Suppressor macrophage treated with lipopolysaccharide for 1 hour (primary cell): ENCODE measurements around the gene SALL4.
A peak's percentile ranks its signal among the peaks of the same experiment; 100 is the strongest.
"Not testable (repeated sequence)": the region's sequence is repeated elsewhere in the genome, so short reads cannot be mapped to it uniquely, and the experiment has no call there.

Experiments used
- DNase-seq, 3 donors: peaks; one replicate each; pipeline ENCODE4 v3.0.0-alpha.2; 2020 to 2022

The SALL4 gene

DNA sequence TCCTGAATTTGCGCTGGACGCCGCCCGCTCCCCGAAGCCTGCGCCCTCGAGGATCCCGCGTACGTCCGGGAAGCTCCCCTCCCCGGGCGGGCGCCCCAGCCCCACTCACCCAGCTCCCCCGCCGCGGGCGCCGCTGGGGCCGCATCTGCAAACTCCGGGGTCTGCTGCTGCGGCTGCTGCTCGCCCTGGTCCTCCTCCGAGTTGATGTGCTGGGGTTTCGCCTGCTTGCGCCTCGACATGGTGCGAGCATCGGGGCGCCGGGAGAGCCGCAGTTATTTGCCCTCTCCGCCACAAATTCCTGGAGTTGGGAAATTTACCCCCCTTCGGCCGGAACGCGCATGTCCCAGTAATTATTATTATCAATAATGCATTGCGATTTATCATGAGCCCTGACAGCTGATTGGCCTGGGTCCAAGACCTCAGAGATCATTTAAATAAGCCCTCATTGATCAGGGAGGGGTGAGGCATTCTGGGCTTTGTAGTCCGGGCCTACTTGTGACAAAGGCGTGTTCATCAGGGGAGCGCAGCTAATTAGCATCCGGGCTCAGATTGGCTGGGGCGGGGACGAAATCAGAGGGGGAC, at the start of gene SALL4:
Gene SALL4, minus strand, starts transcription at position 352 of the 582 bp plus-strand sequence. Its CDS starts 113 bp downstream, at position 239.
- DNase-seq, result no peak

DNA sequence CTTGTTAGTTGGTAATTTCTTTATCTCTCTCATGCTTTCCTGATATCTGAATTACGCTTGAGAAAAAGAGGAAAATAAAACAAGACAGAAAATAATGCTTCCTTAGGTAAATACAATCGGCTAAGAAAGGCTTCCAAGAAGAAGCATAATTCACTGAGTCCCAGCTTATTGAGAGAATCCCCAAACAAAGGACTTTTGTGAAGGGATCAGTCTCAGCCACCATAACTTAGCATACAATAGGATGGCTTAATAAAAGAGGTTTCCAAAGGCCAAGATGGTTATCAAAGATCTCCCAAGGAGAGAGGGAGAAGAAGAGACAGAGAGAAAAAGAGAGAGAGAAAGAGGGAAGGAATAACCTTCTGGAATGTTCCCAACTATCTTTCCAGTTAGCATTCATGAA, 46.0 kb upstream of the SALL4 start:
- DNase-seq, result no peak

DNA sequence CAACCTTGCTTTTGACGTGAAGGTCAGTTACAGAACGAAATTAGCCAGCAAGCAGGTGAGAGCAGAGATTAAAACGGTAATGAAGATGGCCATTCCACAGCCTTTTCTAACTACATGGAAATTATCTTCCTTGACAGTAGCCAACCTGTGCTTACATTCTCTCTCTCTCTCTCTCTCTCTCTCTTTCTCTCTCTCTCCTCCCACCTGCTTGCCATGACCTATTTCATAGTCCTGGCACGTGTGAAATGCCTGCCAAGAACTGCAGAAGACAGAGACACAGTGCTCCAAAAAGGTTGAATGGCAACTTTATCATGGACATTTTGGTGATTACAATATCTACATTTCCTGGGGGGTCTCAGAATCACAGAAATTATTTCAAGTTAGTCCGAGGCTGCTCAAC, 38.5 kb upstream of the SALL4 start:
- DNase-seq, result no peak

DNA sequence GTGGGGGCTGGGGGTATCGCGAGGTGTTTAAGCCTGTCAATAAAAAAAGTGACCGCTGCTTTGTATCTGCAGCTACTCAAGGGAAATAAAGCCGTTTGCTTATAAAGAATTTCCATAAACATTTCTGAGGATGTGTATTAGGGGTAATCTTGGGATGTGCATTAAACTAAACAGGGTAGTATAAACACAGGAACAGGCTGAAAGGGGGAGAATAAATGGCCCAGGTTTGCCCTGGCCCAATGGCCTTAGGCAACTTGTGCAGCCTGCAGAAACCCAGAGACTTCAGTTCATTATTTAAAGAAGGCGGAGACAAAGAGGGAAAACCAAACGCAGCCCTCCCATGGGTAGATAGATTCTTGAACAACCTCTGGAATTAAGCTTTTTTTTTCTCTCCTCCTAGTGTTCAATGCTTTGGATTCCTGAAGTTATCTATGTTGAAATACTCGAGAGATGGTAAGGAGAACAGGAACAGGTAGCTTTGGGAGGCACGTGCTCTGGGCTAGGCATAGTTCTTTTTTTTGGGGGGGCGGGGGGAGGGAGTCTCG, 35.6 kb upstream of the SALL4 start:
- no peak for DNase-seq

DNA sequence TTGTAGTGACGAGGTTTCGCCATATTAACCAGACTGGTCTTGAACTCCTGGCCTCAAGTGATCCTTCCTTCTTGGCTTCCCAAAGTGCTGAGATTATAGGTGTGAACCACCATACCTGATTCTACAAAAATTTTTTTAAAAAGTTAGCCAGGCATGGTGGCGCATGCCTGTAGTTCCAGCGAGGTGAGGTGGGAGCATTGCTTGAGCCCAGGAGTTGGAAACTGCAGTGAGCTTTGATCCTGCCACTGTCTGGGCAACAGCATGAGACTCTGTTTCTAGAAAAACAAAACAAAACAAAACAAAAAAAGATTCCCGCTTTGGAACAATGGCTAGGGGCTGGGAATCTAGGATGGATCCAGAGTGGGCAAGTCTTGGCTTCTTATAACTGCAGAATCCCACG, 35.1 kb upstream of the SALL4 start:
- DNase-seq, result no peak

DNA sequence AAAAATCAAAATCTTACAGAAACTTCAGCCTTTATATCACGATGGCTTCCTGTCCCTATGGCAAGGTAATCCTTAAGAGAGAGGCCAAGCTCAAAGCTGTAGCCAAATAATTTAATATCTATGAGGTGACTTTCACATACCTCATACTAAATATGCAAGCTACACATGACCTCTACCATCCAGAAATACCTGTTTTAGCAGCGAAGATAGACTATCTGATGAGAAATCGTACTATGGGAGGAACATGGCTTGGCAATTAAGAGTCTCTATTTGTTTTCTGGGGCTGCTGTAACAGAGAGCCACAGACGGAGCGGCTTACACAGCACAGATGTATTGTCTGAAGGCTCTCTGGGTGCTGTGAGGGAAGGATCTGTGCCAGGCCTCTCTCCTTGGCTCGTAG, 31.0 kb upstream of the SALL4 start:
- DNase-seq, result no peak

DNA sequence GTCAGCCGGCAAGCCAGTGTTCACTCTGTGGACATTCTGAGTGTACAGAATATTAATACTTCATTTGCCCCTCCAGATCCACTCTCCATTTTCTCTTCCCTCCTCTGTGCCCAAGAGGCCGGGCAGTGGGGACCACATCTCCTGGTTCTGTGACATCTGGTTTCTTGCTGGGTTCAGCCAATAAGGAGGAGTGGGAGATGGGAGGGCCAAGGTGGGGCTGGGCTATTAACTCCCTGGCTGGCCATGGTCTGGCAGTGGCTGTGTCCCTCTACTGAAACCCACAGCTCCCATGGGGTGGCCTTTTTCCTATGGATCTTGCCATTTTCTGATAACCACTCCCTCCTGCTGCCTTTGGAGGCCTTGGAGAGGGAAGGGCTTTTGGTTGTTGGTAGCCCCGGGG, 30.0 kb upstream of the SALL4 start:
- no peak for DNase-seq

DNA sequence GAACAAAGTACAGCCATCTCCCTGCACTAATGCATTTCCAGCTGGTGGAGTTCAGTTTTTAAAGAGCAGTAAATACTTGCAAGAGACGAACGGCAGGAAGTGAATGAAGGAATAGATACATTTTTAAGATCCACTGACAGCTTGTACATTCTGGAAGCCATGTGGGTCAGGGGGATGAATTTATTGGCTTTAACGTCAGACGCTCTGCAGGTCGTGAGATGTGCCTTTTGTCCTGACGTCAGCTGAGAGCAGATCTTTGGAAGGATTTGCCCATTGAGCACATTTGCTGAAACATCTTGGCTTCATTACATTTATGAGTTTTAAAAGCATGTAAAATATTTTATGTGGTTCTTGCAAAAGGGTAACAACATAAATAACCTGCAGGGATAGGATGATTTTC, 29.5 kb upstream of the SALL4 start:
- no peak for DNase-seq

DNA sequence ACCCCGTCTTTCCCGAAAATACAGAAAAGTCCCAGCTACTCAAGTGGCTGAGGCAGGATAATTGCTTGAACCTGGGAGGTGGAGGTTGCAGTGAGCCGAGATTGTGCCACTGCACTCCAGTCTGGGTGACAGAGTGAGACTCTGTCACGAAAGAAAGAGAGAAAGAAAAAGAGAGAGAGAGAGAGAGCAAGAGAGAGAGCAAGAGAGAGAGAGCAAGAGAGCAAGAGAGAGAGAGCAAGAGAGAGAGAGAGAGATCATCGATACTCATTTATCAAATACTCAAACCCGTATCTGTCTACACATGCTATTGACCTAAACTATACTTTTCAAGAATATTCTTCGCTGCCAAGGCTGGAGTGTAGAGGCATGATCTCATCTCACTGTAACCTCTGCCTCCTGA, 28.2 kb upstream of the SALL4 start:
- no peak for DNase-seq

DNA sequence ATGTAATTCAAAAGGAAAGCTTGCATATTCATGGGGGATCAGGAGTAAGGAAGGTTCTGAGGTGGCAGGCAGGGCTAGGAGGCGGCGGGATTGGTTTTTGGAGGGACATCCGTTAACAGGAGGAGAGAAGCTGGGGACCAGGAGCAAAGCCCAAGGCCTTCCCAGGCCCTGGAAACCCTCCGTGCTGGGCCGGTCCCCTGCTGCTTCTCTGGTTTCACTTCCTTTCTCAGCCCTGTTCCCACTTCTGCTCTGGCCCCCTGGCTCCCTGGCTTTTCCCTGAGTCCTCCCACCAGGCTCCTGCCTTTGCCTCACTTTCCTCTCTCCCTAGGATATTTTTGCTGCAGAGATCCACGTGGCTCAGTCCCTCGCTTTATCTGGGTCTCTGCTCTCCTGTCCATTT, 26.4 kb upstream of the SALL4 start:
- DNase-seq, result peak; percentile 41 to 62 (median 58)

DNA sequence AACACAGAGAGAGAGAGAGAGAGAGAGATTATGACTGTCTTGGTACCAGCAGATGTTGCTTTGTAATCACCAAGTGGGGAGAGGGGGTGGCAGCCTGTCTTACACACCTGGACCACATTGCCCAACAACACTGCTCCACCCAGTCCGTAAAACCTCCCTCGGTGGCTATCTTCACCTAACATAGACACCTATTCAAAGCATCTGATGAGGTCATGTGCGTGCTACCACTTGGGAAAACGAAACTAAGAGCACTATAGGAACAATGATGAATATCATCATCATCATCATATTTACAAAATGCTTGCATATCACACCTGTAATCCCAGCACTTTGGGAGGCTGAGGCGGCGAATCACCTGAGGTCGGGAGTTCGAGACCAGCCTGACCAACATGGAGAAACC, 24.1 kb upstream of the SALL4 start:
- no peak for DNase-seq

DNA sequence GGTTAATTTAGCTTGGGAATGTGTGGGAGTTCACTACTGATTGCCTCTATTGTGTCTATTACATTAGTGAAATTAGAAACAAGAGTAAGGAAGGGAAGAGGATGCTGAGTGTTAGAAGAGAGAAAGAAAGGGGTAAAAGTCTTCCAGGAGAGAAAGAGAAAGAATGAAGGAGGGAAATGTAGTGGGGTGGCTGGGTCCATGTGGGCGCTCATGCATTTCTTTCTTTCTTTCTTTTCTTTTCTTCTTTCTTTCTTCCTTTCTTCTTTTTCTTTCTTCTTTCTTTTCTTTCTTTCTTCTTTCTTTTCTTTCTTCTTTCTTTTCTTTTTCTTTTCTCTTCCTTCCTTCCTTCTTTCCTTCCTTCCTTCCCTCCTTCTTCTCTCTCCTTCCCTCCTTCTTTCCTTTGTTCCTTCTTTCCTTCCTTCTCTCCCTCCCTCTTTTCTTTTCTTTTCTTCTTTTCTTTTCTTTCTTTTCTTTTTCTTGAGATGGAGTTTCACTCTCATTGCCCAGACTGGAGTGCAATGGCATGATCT, 16.2 kb upstream of the SALL4 start:
- DNase-seq, result no peak

DNA sequence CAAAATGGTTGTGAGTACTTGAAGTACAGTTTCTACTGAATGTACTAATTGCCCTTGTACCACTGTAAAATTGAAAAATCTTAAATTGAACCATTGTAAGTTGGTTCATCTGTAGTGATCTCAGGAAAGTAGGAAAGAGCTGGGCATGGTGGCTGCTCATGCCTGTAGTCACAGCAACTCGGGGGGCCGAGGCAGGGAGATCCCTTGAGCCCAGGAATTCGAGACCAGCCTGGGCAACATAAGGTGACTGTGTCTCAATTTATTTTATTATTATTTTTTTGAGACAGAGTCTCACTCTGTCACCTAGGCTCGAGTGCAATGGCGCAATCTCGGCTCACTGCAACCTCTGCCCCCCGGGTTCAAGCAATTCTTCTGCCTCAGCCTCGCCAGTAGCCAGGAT, 14.5 kb upstream of the SALL4 start:
- not testable (repeated sequence) for DNase-seq

DNA sequence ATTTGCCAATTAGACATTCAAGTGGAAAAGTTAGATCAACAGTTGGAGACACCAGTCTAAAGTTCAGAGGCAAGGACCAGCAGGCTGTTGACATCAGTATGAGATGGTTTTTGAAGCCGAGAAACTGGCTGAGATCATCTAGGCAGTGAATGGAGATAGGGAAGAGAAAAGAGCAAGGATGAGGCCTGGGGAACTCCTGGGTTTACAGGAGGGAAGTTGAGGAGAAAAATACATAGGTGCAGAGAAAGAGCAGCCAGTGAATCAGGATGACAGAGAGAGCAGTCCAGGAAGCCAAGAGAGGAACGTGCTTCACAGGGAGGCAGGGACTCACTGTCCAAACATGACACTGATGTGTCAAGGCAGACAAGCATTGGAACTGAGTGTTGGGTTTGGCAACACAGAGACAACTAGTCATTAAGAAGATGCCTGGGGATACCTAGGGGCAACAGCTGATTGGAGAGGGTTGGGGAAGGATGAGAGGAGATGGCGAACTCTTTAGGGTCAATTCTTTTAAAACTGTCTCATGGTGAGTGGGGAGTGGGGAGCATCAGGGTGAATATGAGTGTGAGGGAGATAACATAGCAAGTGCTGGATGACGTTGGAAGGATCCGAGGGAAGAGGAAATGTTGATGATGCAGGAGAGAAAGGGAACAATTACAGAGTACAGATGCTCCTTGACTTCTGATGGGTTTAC, 13.2 kb upstream of the SALL4 start:
- DNase-seq, result no peak

DNA sequence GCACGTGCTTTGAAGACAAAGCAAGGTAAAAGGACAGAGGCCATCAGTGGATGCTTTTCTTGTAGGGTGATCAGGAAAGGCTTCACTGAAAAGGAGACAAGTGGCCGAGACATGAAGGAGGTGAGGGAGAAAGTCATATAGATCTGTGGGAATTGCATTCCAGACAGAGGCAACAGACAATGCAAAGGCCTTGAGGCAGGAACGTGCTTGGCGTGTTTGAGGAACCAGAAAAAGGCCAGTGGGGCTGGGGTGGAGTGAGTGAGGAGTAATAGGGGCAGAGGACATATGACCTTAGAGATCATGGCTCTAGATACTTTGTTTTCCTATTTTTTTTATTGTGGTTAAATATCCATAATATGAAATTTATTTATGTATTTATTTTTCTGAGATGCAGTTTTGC, 10.5 kb upstream of the SALL4 start:
- DNase-seq, result no peak

DNA sequence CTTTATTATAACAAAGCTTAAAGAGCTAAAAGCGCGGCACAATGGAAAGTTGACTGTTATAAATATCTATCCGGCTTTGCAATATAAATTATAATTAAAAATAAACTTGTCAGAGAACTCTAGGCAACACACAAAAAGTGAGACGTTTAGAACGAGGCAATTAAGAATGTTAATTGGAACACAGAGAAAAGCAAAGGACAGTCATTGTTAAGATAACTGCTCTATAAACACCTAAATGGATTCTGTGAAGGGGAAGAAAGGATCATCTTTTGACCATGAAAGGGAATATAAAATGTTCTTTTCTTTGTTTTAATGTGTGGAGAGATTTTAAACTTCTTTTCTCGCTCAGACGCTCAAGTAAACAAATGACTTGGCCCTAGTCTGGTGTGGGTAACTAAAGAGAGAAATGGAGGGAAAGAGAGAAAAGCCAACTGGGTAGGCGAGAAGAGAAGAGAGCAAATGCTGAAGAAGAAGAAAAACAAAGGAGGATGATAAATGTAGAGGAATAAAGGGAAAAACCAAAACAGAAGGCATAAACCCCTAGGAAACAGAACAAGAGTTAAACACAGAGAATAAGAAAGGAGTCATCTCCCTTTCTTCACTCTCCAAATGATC, 9.3 kb upstream of the SALL4 start:
- no peak for DNase-seq

DNA sequence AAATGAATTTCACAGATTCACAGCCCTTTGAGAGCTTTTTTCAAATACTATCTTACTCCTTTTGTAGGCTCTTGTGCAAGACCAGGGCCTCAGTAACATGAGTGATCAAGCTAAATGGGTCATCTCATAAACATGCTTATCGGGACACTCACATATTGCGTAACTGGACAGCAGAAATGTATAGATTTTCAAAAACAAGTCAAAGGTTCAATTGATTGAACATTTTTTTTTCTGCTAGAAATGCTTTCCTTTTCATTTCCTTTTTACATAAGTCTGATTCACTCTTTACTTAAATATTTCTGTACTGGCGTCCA, 8.7 kb upstream of the SALL4 start:
- DNase-seq, result peak in 1 of 3 donors; percentile 19

DNA sequence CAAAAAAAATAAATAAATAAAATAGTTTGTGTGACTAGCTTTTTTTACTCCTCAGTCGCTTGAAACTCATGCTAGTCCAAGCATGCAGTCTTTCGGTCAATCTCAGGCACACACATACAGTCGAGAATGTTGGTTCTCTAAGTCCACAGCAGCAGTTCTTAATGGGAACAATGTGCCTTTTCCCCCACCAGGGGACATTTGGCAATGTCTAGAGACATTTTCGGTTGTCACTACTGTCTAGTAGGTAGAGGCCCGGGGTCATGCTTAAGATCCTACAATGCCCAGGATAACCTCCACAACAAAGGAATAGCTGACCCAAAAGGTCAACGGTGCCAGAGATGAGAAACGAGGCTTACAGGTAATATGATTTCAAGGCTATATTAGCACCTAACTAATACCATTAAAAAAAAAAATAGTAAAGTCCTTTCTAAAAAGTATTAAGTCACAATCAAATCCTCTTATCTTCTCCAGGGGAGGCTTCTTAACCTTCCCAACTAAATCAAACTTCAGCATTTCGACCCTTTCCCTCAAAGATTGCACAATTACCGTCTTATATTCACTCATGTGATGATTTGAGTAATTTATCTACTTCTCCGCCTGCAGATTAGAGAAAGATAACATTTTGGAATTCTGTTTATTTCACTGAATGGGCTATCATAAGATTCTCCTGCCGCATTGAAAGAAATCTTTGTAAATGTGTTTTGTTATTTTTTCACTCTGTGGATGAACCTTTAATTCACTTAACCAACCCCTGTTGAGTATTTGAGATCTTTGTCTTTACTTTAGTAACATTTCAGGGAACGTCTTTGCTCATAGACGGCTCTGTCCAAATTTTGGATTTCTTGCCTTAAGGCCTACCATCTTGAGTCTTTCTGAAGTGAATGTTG, 8.1 kb upstream of the SALL4 start:
- DNase-seq, result no peak

DNA sequence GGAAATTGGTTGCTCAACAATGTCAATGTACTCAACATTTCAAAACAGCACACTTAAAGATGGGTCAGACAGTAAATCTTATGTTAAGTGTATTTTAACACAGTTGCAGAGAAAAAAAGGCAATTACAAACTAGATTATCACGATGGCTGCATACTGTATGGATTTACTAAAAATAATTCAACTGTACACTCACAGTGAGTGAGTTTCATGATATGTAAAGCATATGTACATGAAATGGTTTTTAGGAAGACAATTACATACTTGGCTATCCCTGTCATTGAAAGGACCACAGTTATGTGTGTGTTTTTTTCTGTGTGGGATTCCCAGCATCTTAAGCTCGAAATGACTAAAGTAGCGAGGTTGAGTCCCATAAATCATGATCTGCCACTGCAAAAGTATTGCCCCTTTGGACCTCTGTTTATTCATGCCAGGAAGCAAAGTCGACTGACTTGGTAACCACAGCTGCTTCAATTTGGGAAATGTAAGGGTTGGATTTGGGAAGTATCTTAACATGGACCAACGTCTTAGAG, 5.5 kb upstream of the SALL4 start:
- DNase-seq, result no peak

DNA sequence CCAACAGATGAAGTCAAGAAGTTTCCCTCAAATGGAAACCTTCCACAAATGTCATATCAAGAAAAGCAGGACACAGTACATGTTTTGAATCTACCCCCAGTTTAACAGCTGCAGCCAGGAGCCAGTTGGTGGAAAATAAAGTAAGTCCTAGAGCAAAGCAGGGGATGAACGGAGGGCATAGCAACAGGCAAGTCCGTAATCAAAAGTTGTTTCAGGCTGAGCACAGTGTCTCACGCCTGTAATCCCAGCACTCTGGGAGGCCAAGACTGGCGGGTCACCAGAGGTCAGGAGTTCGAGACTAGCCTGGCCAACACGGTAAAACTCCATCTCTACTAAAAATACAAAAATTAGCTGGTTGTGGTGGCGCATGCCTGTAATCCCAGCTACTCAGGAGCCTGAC, 2.4 kb upstream of the SALL4 start:
- no peak for DNase-seq

DNA sequence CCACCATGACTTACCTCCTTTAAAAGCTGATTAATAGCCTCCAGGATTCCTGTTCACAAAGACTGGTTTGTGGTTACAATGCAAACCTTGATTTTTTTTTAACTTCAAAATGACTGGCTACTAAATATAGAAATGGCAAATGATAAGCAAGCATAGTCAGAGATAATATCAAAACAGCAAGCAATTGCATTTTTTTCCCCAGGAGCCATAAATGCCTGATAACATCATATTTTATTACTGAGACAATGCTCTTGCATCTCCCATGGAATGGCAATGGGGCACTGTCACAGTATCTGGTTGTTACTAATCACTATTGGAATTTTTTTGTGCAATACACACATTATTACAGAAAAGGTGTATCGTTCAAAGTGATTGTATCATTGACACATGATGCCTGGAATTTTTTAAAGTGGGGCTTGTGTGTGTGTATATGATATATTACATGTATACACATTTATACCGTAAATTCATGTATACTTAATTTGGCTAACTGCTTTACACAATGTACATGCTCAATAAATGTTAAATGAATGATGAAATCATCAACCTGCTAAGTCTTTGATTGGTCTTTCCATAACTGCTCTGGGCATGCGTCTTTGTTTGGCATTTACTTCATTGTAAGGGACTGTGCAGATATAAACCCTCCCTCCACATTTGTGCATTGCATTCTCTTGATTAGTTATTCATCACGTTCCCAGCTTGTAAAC, 980 bp upstream of the SALL4 start:
- DNase-seq, result no peak

DNA sequence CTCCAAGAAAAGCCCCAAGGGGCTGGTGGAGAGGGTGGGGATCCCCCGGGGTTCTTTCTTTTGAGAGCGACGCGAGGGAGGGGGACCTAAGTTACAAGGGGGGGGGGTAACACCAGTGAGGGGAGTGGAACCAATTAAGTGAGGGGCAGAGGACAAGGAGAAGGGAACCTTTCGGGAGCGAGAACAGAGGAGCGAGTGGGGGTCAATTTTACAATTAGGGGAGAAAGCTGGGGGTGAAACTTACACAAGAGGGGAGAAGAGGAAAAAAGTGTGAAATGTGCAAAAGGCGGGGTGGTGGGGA, 548 bp downstream of the SALL4 start:
- no peak for DNase-seq
